PFSK-1 (cell line): ENCODE data around the gene CLIP1.

Source experiments
- FOXP2 ChIP-seq: optimal IDR thresholded peaks from 2 replicates; pipeline ENCODE3; 2011; ENCODE audit warnings: borderline replicate concordance, control low read depth, inconsistent platforms; ENCODE audit not compliant: insufficient read depth; ENCODE audit errors: extremely low read length, extremely low read depth
- POLR2AphosphoS5 ChIP-seq: IDR thresholded peaks from 2 replicates; pipeline ENCODE4 v1.6.1; 2012; ENCODE audit warnings: low read depth, mild to moderate bottlenecking, control low read depth, low read length, moderate library complexity
- SIN3A ChIP-seq: IDR thresholded peaks from 2 replicates; pipeline ENCODE4 v1.6.1; 2012; ENCODE audit warnings: mild to moderate bottlenecking, low read length, moderate library complexity, borderline replicate concordance; ENCODE audit not compliant: insufficient read depth
- TAF1 ChIP-seq: IDR thresholded peaks from 2 replicates; pipeline ENCODE4 v1.6.1; 2012; ENCODE audit warnings: low read length, control low read depth, borderline replicate concordance; ENCODE audit not compliant: insufficient read depth
- TF ChIP-seq, protein P1 (sequence below), 2 experiments: IDR thresholded peaks; 2 replicates each; pipeline versions ENCODE4 v1.6.1 to v1.8.0; 2011 to 2012; ENCODE audit warnings: low read depth in 2 of 2, low read length in 2 of 2, control low read depth in 1 of 2, inconsistent platforms in 1 of 2, mild to moderate bottlenecking in 1 of 2, moderate library complexity in 1 of 2; ENCODE audit not compliant: insufficient read depth in 1 of 2

Gene CLIP1

DNA sequence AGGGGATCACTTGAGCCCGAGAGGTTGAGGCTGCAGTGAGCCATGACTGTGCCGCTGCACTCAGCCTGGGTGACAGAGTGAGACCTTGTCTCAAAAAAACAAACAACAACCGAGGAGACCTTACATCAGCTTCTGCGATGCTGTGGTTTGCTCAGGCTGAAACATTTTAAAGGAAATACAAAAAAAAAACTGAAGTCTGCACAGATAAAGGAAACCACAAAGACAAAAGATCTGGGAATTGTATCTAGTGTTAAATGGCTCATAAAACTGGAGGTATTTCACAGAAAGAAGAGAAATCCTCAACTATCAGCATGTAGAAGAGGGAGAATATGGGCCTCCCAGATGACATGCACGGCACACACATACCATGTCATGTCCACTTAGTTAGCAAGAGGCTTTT lies 95.9 kb downstream of the CLIP1 start:
- TF ChIP-seq, protein P1, sequence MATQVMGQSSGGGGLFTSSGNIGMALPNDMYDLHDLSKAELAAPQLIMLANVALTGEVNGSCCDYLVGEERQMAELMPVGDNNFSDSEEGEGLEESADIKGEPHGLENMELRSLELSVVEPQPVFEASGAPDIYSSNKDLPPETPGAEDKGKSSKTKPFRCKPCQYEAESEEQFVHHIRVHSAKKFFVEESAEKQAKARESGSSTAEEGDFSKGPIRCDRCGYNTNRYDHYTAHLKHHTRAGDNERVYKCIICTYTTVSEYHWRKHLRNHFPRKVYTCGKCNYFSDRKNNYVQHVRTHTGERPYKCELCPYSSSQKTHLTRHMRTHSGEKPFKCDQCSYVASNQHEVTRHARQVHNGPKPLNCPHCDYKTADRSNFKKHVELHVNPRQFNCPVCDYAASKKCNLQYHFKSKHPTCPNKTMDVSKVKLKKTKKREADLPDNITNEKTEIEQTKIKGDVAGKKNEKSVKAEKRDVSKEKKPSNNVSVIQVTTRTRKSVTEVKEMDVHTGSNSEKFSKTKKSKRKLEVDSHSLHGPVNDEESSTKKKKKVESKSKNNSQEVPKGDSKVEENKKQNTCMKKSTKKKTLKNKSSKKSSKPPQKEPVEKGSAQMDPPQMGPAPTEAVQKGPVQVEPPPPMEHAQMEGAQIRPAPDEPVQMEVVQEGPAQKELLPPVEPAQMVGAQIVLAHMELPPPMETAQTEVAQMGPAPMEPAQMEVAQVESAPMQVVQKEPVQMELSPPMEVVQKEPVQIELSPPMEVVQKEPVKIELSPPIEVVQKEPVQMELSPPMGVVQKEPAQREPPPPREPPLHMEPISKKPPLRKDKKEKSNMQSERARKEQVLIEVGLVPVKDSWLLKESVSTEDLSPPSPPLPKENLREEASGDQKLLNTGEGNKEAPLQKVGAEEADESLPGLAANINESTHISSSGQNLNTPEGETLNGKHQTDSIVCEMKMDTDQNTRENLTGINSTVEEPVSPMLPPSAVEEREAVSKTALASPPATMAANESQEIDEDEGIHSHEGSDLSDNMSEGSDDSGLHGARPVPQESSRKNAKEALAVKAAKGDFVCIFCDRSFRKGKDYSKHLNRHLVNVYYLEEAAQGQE (IDR thresholded peaks at IDR 0.05; ENCODE audit: insufficient read depth in 1 of 2, low read depth in 2 of 2, low read length in 2 of 2), result no peak
- TF ChIP-seq SIN3A, result no peak
- TF ChIP-seq POLR2AphosphoS5, result no peak
- TF ChIP-seq FOXP2, result no peak
- no peak for TF ChIP-seq TAF1

DNA sequence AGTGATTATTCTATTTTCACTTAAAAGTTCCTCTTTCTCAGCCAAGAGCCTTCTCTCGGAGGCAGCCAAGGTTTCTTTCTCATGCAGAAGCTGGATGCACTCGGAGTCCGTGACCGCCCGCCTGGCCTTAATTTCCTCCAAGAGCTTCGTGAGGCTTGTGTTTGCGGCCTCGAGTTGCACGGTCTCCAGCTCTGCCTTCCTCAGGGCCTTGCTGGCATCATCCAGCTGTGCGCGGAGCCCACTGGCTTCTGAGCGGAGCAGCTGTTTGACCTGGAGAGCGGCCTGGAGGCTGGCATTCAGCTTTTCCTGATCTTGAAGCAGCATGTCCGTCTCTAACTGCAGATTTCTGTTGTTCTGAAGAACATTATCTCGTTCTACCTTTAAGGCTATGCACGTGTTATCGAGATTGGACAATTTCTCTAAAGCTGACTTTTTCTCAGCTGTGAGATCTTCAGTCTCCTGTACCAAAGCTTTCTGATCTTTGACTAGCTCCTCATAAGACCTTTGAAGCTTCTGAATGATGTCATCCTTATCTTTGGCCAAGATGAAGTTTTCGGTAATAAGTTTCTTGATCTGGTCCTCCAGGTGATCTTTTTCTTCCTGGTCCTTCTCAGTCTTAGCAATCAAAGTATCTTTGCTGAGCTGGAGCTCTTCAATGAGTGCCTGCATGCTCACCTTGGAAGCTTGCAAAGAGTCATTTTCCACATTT lies 99.0 kb downstream of the CLIP1 start:
- TF ChIP-seq, protein P1 (IDR thresholded peaks at IDR 0.05; ENCODE audit: insufficient read depth in 1 of 2, low read depth in 2 of 2, low read length in 2 of 2), result no peak
- TF ChIP-seq SIN3A (no peak), FOXP2 (no peak), POLR2AphosphoS5 (no peak), TAF1 (no peak)

DNA sequence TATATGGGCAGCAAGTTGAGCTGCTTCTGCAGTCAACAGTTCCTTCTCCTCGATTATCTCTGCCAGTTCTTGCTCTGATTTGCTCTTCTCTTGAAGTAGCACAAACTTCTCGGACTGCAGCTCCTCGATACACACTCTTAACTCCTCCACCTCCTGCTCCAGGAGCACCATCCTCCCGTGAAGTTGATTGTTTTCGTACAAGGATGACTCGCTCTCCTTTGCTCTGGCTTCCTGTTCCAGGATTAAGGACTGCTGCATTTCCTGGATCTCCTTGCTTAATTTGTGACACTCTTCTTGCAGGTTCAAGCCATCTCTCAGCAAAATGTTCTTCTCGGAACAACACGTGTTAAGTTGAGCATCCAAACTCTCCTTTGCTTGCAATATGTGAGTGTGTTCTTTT lies 100.0 kb downstream of the CLIP1 start:
- no peak for TF ChIP-seq TAF1
- no peak for TF ChIP-seq FOXP2
- no peak for TF ChIP-seq POLR2AphosphoS5
- no peak for TF ChIP-seq SIN3A
- TF ChIP-seq, protein P1 (IDR thresholded peaks at IDR 0.05; ENCODE audit: insufficient read depth in 1 of 2, low read depth in 2 of 2, low read length in 2 of 2), result no peak

DNA sequence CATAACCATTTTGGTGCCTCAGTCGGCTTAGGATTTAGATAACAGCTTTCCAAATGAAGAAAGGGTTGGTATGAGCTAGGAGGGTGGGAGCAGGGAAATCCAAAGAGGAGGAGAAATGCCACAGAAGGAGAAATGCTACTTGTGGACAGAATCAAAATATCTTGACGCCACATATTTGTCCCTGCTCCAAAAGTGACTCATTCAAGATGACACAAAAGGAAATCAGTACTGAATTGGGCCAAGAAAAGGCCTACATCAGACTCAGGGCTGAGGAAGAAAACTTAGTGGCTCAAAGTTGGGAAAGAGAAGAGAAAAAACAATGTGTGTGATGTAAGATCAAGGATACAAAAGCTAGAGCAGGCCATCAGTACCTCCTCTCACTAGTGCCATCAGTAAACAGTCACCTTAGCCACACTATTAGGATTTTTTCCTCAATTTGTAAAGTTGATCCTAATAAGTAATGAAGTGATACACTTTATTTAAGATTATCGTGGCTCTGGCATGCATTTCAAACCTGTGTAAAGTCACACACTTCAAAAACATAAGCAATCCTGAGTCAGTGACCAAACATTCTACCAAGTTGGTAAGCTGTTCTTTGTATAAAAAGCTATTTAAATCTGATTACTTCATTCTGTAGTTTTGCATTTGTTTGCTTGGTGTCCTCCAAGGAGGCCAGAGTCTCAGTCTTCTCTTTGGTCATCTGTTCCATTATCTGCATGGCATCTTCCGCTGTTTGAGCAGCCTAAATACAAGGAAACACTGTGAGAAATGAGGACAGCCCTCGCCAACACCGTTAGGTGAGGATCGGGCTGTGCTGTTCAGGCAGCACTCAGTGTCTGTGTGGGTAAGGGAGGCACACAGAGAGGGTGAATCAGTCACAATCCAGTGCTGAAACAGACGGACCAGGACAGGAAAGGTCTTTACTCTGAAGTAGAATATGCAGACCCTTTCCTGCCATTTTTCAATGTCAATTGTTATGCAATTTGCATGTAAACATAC lies 103.6 kb downstream of the CLIP1 start:
- TF ChIP-seq, protein P1 (IDR thresholded peaks at IDR 0.05; ENCODE audit: insufficient read depth in 1 of 2, low read depth in 2 of 2, low read length in 2 of 2), result no peak
- TF ChIP-seq POLR2AphosphoS5 (no peak), FOXP2 (no peak), TAF1 (no peak), SIN3A (no peak)
